Smooth muscle cell (in vitro differentiated cells): ENCODE measurements around the gene BPIFB1. TPM values are rescaled to one million over a fixed set of nuclear protein-coding genes. Genes with fewer than 3 reads are reported as not detected.

Source experiments
- DNase-seq: peaks from one replicate; lab custom pipeline; 2025; ENCODE audit not compliant: unreplicated experiment; lab: John Stamatoyannopoulos, UW
- H2AFZ ChIP-seq: fragments of 200-600 bp; sonication (generic); 2 replicates; pipeline ENCODE4 v1.6.0; 2016; ENCODE audit warnings: antibody characterized with exemption, low read depth, mild to moderate bottlenecking
- H3F3A ChIP-seq: fragments of 200-600 bp; sonication (generic); 2 replicates; pipeline ENCODE4 v1.6.0; 2017; ENCODE audit warnings: antibody characterized with exemption, low read depth
- H3K27ac ChIP-seq: fragments of 200-600 bp; sonication (generic); 2 replicates; pipeline ENCODE4 v1.5.1; 2016; ENCODE audit warnings: low read depth, mild to moderate bottlenecking
- H3K27me3 ChIP-seq: fragments of 200-600 bp; sonication (generic); 2 replicates; pipeline ENCODE4 v1.6.1; 2016; ENCODE audit warnings: low read depth, mild to moderate bottlenecking
- H3K36me3 ChIP-seq: fragments of 200-600 bp; sonication (generic); 2 replicates; pipeline ENCODE4 v1.5.1; 2016; ENCODE audit warnings: low read depth
- H3K4me1 ChIP-seq: fragments of 200-600 bp; sonication (generic); 2 replicates; pipeline ENCODE4 v1.5.1; 2016; ENCODE audit warnings: low read depth
- H3K4me2 ChIP-seq: fragments of 200-600 bp; sonication (generic); 2 replicates; pipeline ENCODE4 v1.6.0; 2016; ENCODE audit warnings: mild to moderate bottlenecking
- H3K4me3 ChIP-seq: fragments of 200-600 bp; sonication (generic); 2 replicates; pipeline ENCODE4 v1.5.1; 2016; ENCODE audit warnings: mild to moderate bottlenecking
- H3K79me2 ChIP-seq: fragments of 200-600 bp; sonication (generic); 2 replicates; pipeline ENCODE4 v1.6.0; 2016; ENCODE audit warnings: low read depth, mild to moderate bottlenecking
- H3K9ac ChIP-seq: fragments of 200-600 bp; sonication (generic); 2 replicates; pipeline ENCODE4 v1.6.0; 2016; ENCODE audit warnings: low read depth
- H3K9me3 ChIP-seq: fragments of 200-600 bp; sonication (generic); replicated peaks from 2 replicates; pipeline ENCODE4 v1.5.1; 2016; ENCODE audit warnings: low read depth
- H4K20me1 ChIP-seq: fragments of 200-600 bp; sonication (generic); 2 replicates; pipeline ENCODE4 v1.6.0; 2016; ENCODE audit warnings: low read depth
- WGBS: methylation state at CpG from one replicate; pipeline ENCODE4 v1.1.7; 2016; ENCODE audit warnings: low lambda C conversion rate; 5-methylcytosine and 5-hydroxymethylcytosine counted together
- polyA plus RNA-seq: library from polyadenylated mRNA; unstranded; fragments of >200 nt; fragmentation: Nextera tagmentation; extraction: Ambion mirVana; gene quantifications from 2 replicates; pipeline ENCODE4 v1.2.1, GENCODE V29; 2016
- total RNA-seq: library from RNA; depleted of rRNA; stranded (reverse); fragments of >200 nt; gene quantifications from 2 replicates; pipeline ENCODE4 v1.2.3, GENCODE V29; 2014
- TF ChIP-seq, protein P1 (sequence below): fragments of 200-600 bp; sonication (generic); IDR thresholded peaks from 2 replicates; pipeline ENCODE4 v1.5.1; 2017; ENCODE audit warnings: borderline replicate concordance, mild to moderate bottlenecking, antibody characterized with exemption; ENCODE audit not compliant: insufficient read depth, poor library complexity, severe bottlenecking

The BPIFB1 gene
- total and polyA plus RNA-seq, 2 experiments from 2014 or later: not detected

DNA sequence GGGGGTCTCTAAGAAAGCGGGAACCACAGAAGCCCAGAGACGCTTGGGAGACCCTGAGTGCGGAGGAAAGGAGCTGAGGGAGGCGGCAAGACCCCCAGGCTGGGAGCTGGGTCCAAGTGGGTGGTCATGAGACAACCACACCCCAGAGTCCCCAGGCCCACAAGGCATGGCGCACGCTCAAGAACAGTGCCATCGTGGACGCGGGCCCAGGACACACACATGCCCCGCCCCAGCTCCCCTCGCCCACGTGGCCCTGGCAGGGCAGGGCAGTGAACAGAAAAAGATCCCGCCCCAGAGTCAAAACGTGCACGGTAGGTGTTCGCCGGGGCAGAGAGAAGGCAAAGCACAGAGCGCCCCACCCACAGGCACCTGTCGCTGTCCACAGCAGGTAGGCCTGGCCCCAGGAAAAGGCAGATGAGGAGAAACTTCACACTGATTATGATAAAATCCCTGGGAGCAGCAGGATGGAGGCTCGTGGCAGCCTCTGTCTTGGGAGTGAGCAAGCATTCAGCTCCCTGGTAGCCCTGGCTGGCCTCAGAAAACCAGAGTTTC lies 50.0 kb downstream of the BPIFB1 start:
- no peak for DNase-seq
- Histone ChIP-seq H3K27ac (no peak overlapping the region), H3F3A (no peaks in the 10 kb centered on the region), H3K27me3 (peaks cover 21% of the 10 kb centered on the region), H3K9ac (no peak overlapping the region), H3K4me3 (no peak overlapping the region), H2AFZ (no peak overlapping the region), H3K9me3 (no peaks in the 10 kb centered on the region), H3K79me2 (no peaks in the 10 kb centered on the region), H4K20me1 (no peaks in the 10 kb centered on the region), H3K36me3 (no peaks in the 10 kb centered on the region), H3K4me2 (no peak overlapping the region), H3K4me1 (no peaks in the 10 kb centered on the region)
- TF ChIP-seq, protein P1, sequence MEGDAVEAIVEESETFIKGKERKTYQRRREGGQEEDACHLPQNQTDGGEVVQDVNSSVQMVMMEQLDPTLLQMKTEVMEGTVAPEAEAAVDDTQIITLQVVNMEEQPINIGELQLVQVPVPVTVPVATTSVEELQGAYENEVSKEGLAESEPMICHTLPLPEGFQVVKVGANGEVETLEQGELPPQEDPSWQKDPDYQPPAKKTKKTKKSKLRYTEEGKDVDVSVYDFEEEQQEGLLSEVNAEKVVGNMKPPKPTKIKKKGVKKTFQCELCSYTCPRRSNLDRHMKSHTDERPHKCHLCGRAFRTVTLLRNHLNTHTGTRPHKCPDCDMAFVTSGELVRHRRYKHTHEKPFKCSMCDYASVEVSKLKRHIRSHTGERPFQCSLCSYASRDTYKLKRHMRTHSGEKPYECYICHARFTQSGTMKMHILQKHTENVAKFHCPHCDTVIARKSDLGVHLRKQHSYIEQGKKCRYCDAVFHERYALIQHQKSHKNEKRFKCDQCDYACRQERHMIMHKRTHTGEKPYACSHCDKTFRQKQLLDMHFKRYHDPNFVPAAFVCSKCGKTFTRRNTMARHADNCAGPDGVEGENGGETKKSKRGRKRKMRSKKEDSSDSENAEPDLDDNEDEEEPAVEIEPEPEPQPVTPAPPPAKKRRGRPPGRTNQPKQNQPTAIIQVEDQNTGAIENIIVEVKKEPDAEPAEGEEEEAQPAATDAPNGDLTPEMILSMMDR: no peak
- WGBS: 86% methylated on average over 20 of the region's 20 CpGs

DNA sequence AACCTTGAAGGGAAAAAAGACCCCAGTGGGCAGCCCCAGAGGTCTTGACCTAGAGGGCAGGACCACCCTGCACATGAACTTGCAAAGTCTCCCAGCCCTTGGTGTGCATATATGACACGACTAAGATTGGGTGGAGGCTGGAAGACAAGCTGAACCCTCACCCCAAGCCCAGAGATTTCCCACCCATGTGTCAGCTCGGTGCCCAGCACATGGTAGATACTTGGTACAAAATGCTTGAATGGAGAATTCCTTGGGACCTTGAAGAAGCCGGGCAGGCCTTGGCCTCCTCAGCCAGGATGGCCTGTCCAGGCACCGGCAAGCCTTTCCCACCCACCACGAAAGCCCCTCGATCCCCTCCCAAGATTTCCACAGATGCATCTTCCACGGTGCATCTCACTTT lies 50.6 kb downstream of the BPIFB1 start:
- Histone ChIP-seq H3K9me3 (no peaks in the 10 kb centered on the region), H3K36me3 (no peaks in the 10 kb centered on the region), H3K4me2 (no peak overlapping the region), H3K4me3 (no peak overlapping the region), H3K27ac (no peak overlapping the region), H3K9ac (no peak overlapping the region), H3K27me3 (peaks cover 19% of the 10 kb centered on the region), H3K79me2 (no peaks in the 10 kb centered on the region), H3K4me1 (no peaks in the 10 kb centered on the region), H4K20me1 (no peaks in the 10 kb centered on the region), H3F3A (no peaks in the 10 kb centered on the region), H2AFZ (no peak overlapping the region)
- no peak for DNase-seq
- TF ChIP-seq, protein P1: no peak
- WGBS: 80% methylated on average over 7 of the region's 7 CpGs

DNA sequence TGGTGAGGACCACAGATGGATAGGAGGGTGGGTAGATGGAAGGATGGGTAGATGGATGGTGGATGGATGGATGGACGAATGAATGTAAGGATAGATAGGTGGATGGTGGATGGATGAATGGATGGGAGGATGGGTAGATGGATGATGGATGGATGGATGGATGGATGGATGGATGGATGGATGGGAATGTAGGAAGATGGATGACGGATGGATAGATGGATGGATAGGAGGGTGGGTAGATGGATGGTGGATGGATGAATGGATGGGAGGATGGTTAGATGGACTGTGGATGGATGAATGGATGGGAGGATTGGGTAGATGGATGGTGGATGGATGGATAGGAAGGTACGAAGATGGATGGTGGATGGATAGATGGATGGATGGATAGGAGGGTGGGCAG lies 51.1 kb downstream of the BPIFB1 start:
- Histone ChIP-seq H4K20me1 (no peaks in the 10 kb centered on the region), H3K79me2 (no peaks in the 10 kb centered on the region), H3K27me3 (peaks cover 17% of the 10 kb centered on the region), H3F3A (no peaks in the 10 kb centered on the region), H3K4me3 (no peak overlapping the region), H3K36me3 (no peaks in the 10 kb centered on the region), H3K9me3 (no peaks in the 10 kb centered on the region), H3K4me2 (no peak overlapping the region), H3K4me1 (no peaks in the 10 kb centered on the region), H2AFZ (no peak overlapping the region), H3K27ac (no peak overlapping the region), H3K9ac (no peak overlapping the region)
- 65% methylated on average over 3 of the region's 3 CpGs for WGBS
- TF ChIP-seq, protein P1: no peak
- no peak for DNase-seq

DNA sequence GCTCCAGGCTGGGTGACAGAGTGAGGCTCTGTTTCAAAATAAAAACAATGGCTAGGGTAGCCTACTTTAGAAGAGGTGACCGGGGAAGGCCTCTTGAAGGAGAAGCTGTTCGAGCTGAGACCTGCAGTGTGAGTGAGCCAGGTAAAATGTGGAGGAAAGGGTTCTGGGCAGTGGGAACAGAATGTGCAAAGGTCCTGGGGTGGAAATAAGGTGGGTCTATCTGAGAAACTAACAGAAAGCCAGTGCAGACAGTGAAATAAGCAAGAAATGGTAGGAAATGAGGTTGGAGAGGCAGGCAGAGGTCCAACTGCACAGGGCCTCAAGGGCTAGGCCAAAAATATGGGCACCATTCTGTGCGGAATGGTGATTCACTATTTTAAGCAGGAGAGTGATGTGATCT lies 53.4 kb downstream of the BPIFB1 start:
- H3F3A ChIP-seq: no peaks in the 10 kb centered on the region
- 95% methylated on average over 3 of the region's 3 CpGs for WGBS
- no peaks in the 10 kb centered on the region for H3K9me3 ChIP-seq
- no peak overlapping the region for H3K9ac ChIP-seq
- no peak overlapping the region for H3K4me3 ChIP-seq
- H2AFZ ChIP-seq: no peak overlapping the region
- no peaks in the 10 kb centered on the region for H3K79me2 ChIP-seq
- TF ChIP-seq, protein P1: no peak
- H4K20me1 ChIP-seq: no peaks in the 10 kb centered on the region
- no peaks in the 10 kb centered on the region for H3K4me1 ChIP-seq
- DNase-seq: no peak
- H3K27ac ChIP-seq: no peak overlapping the region
- no peak overlapping the region for H3K4me2 ChIP-seq
- peaks cover 4% of the 10 kb centered on the region for H3K27me3 ChIP-seq
- no peaks in the 10 kb centered on the region for H3K36me3 ChIP-seq
